Retinal pigment epithelial cell (primary cell): ENCODE measurements around the gene PDGFB.

Experiments used
- DNase-seq: peaks from one replicate; pipeline ENCODE4 v3.0.0-alpha.2; 2010; ENCODE audit warnings: low read depth
- H3K4me3 ChIP-seq: 2 replicates; pipeline ENCODE4 v1.5.1; 2011; ENCODE audit warnings: mild to moderate bottlenecking, low read length, control low read depth, moderate library complexity
- TF ChIP-seq, protein P1 (sequence below): conservative IDR thresholded peaks from 2 replicates; pipeline ENCODE4 v1.5.1; 2011; ENCODE audit warnings: low read depth, low read length, control low read depth, inconsistent platforms

The PDGFB gene

DNA sequence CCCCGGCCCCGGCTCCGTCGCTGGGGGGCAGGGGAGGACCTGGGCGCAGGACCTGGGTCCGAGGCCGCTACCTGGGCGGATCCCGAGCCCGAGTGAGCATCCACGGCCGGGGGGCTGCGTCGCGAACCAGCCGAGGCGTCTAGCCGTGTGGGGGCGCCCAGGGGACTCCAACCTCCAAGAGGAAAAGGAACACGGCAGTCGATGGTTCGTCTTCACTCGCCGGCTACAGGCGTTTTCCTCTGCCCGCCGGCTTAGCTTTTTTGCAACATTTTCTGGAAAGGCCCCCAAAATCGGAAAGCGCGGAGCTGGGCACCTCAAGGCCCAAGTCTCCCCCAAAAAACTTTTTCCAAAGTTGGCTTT lies 666 bp downstream of the PDGFB start:
- peak overlapping the region; percentile 43 for H3K4me3 ChIP-seq
- no peak for DNase-seq
- TF ChIP-seq, protein P1, sequence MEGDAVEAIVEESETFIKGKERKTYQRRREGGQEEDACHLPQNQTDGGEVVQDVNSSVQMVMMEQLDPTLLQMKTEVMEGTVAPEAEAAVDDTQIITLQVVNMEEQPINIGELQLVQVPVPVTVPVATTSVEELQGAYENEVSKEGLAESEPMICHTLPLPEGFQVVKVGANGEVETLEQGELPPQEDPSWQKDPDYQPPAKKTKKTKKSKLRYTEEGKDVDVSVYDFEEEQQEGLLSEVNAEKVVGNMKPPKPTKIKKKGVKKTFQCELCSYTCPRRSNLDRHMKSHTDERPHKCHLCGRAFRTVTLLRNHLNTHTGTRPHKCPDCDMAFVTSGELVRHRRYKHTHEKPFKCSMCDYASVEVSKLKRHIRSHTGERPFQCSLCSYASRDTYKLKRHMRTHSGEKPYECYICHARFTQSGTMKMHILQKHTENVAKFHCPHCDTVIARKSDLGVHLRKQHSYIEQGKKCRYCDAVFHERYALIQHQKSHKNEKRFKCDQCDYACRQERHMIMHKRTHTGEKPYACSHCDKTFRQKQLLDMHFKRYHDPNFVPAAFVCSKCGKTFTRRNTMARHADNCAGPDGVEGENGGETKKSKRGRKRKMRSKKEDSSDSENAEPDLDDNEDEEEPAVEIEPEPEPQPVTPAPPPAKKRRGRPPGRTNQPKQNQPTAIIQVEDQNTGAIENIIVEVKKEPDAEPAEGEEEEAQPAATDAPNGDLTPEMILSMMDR: peak; percentile 14

DNA sequence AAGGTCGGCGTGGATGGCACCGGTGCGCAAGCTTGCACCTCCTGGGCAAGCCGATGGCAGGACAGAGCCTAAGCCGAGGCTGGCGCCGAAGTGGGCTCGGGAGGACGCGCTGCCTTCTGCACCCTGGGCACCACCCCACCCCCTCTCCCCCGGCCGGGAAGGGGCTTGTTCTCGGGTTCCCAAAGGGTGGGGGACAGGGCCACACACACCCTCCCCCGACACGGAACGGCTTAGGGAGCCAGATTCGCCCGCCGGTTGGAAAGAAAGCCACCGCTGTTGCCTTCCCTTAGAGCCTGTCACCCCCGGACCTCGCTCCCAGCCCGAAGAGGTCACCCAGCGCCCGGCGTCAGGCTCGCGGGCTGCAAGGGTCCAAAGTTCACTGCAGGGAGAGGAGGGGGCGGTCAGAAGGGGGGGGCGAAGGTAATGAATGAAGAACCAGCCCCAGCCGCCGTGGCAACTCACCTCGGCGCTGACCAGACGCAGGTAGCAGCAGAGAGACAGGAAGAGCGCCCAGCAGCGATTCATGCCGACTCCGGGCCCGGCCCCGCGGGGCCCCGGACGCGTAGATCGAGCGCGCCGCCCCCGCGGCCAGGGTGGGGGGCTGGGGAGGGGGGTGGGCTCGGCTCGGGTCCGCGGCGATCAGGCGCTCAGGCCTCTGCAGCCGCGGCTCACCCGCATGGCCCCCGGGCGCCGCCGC lies 1.2 kb downstream of the PDGFB start:
- TF ChIP-seq, protein P1: no peak
- no peak for DNase-seq

GRCh38 chr22:39242595-39243438 lies 2.0 kb downstream of the PDGFB start:
- H3K4me3 ChIP-seq: peak overlapping the region; percentile 50
- DNase-seq: no peak
- TF ChIP-seq, protein P1: no peak

More for the DNA sequence above, 1.2 kb downstream of the PDGFB start:
- H3K4me3 ChIP-seq: peak overlapping the region; percentile 50

- TF ChIP-seq, protein P1: no peak
- no peak overlapping the region for H3K4me3 ChIP-seq
- no peak for DNase-seq
These were observed 2.8 kb downstream of the PDGFB start for GRCh38 chr22:39241794-39242594.

- H3K4me3 ChIP-seq: no peak overlapping the region
- no peak for DNase-seq
- TF ChIP-seq, protein P1: no peak
These were observed 3.7 kb downstream of the PDGFB start for GRCh38 chr22:39240831-39241793.
